Activated CD4-positive, alpha-beta T cell treated with anti-CD3 and anti-CD28 coated beads, Interleukin-2, amount 10 ng/mL, durations not matched to agents 24 days and 14 days (primary cell): ENCODE data around the gene MAN2A2. TPM values are rescaled to one million over a fixed set of nuclear protein-coding genes. Genes with fewer than 3 reads are reported as not detected.

ENCODE experiments used
- DNase-seq: peaks from one replicate; pipeline ENCODE4 v3.0.0; 2022
- H3K27ac Mint-ChIP-seq: one replicate; pipeline ENCODE4 v1.8.0; 2022; ENCODE audit warnings: mild to moderate bottlenecking, mixed read lengths
- H3K27me3 Mint-ChIP-seq: one replicate; pipeline ENCODE4 v1.8.0; 2022; ENCODE audit warnings: mixed read lengths
- H3K36me3 Mint-ChIP-seq: one replicate; pipeline ENCODE4 v1.8.0; 2022; ENCODE audit warnings: low read depth, mild to moderate bottlenecking, mixed read lengths
- H3K4me1 Mint-ChIP-seq: one replicate; pipeline ENCODE4 v1.8.0; 2021; ENCODE audit warnings: mixed read lengths
- H3K4me3 Mint-ChIP-seq: one replicate; pipeline ENCODE4 v1.8.0; 2022; ENCODE audit warnings: mild to moderate bottlenecking, moderate library complexity, mixed read lengths
- H3K9me3 Mint-ChIP-seq: one replicate; pipeline ENCODE4 v1.8.0; 2021; ENCODE audit warnings: mixed read lengths
- intact Hi-C: fragments of 100-400 bp; cut with micrococcal nuclease; formaldehyde crosslinking; loops from one replicate; pipeline ENCODE4 v1.15.1; 2023
- total RNA-seq: library from RNA; stranded (reverse); gene quantifications from 2 replicates; pipeline ENCODE4 v1.2.3, GENCODE V29; 2022

The MAN2A2 gene
- total RNA-seq = 196 and 206 TPM in 2 replicates

- Mint-ChIP-seq H3K36me3 (peaks cover 35% of the 10 kb centered on the region), H3K27me3 (no peaks in the 10 kb centered on the region), H3K27ac (peak within 1 kb of the TSS; percentile 91), H3K4me1 (peaks cover 26% of the 10 kb centered on the region), H3K4me3 (peak within 1 kb of the TSS; percentile 90), H3K9me3 (no peaks in the 10 kb centered on the region)
- intact Hi-C loops = loop anchor here (1.0 kb wide), 2 partner anchors 21 to 31 kb away; no protein-coding TSS in a partner anchor
- peak; percentile 94 for DNase-seq
Measured at GRCh38 chr15:90902840-90903732, at the start of gene MAN2A2. TSS of gene MAN2A2 (plus strand) at chr15:90903302. CDS start at chr15:90904208, 906 bp downstream.

GRCh38 chr15:90855139-90855538, 48.0 kb upstream of the MAN2A2 start:
- Mint-ChIP-seq H3K27ac (peak overlapping the region; percentile 90), H3K4me3 (peak overlapping the region; percentile 9), H3K27me3 (no peaks in the 10 kb centered on the region), H3K9me3 (peaks cover 5% of the 10 kb centered on the region), H3K4me1 (peaks cover 78% of the 10 kb centered on the region), H3K36me3 (peaks cover 20% of the 10 kb centered on the region)
- intact Hi-C loops = loop anchor here (10.0 kb wide), 1 partner anchor 450 kb away; no protein-coding TSS in a partner anchor
- no peak for DNase-seq

GRCh38 chr15:90857337-90857736, 45.8 kb upstream of the MAN2A2 start:
- intact Hi-C loops = loop anchor here (10.0 kb wide), 1 partner anchor 453 kb away; no protein-coding TSS in a partner anchor
- no peak for DNase-seq
- peak overlapping the region; percentile 87 for H3K27ac Mint-ChIP-seq
- H3K36me3 Mint-ChIP-seq = peaks cover 14% of the 10 kb centered on the region
- H3K27me3 Mint-ChIP-seq = no peaks in the 10 kb centered on the region
- peaks cover 67% of the 10 kb centered on the region for H3K4me1 Mint-ChIP-seq
- no peak overlapping the region for H3K4me3 Mint-ChIP-seq
- H3K9me3 Mint-ChIP-seq = no peaks in the 10 kb centered on the region

- H3K4me3 Mint-ChIP-seq = peak overlapping the region; percentile 13
- no peaks in the 10 kb centered on the region for H3K27me3 Mint-ChIP-seq
- no peaks in the 10 kb centered on the region for H3K9me3 Mint-ChIP-seq
- DNase-seq = no peak
- H3K27ac Mint-ChIP-seq = peak overlapping the region; percentile 87
- peaks cover 13% of the 10 kb centered on the region for H3K36me3 Mint-ChIP-seq
- intact Hi-C loops = loop anchor here (10.0 kb wide), 1 partner anchor 453 kb away; no protein-coding TSS in a partner anchor
- H3K4me1 Mint-ChIP-seq = peaks cover 67% of the 10 kb centered on the region
Measured at GRCh38 chr15:90857883-90858443, 45.1 kb upstream of the MAN2A2 start.

GRCh38 chr15:90859234-90860131, 43.6 kb upstream of the MAN2A2 start:
- no peaks in the 10 kb centered on the region for H3K27me3 Mint-ChIP-seq
- intact Hi-C loops = loop anchor here (10.0 kb wide), 1 partner anchor 455 kb away; no protein-coding TSS in a partner anchor
- no peaks in the 10 kb centered on the region for H3K9me3 Mint-ChIP-seq
- H3K27ac Mint-ChIP-seq = peak overlapping the region; percentile 88
- peaks cover 69% of the 10 kb centered on the region for H3K4me1 Mint-ChIP-seq
- H3K4me3 Mint-ChIP-seq = no peak overlapping the region
- DNase-seq = no peak
- H3K36me3 Mint-ChIP-seq = peaks cover 6% of the 10 kb centered on the region

GRCh38 chr15:90860450-90860849, 42.7 kb upstream of the MAN2A2 start:
- H3K36me3 Mint-ChIP-seq = peaks cover 2% of the 10 kb centered on the region
- no peak overlapping the region for H3K27ac Mint-ChIP-seq
- H3K4me3 Mint-ChIP-seq = no peak overlapping the region
- DNase-seq = no peak
- H3K9me3 Mint-ChIP-seq = no peaks in the 10 kb centered on the region
- H3K27me3 Mint-ChIP-seq = no peaks in the 10 kb centered on the region
- H3K4me1 Mint-ChIP-seq = peaks cover 60% of the 10 kb centered on the region
- intact Hi-C loops = no loop called here

GRCh38 chr15:90860942-90861675, 42.0 kb upstream of the MAN2A2 start:
- H3K36me3 Mint-ChIP-seq = peaks cover 2% of the 10 kb centered on the region
- H3K27me3 Mint-ChIP-seq = no peaks in the 10 kb centered on the region
- DNase-seq = no peak
- peaks cover 59% of the 10 kb centered on the region for H3K4me1 Mint-ChIP-seq
- H3K27ac Mint-ChIP-seq = no peak overlapping the region
- intact Hi-C loops = no loop called here
- H3K9me3 Mint-ChIP-seq = no peaks in the 10 kb centered on the region
- H3K4me3 Mint-ChIP-seq = no peak overlapping the region

- Mint-ChIP-seq H3K9me3 (no peaks in the 10 kb centered on the region), H3K4me3 (no peak overlapping the region), H3K36me3 (peaks cover 2% of the 10 kb centered on the region), H3K27me3 (no peaks in the 10 kb centered on the region), H3K4me1 (peaks cover 55% of the 10 kb centered on the region), H3K27ac (peak overlapping the region; percentile 9)
- DNase-seq = no peak
- intact Hi-C loops = no loop called here
Measured at GRCh38 chr15:90862487-90862886, 40.6 kb upstream of the MAN2A2 start.

GRCh38 chr15:90862964-90863778, 39.9 kb upstream of the MAN2A2 start:
- Mint-ChIP-seq H3K27ac (peak overlapping the region; percentile 83), H3K27me3 (no peaks in the 10 kb centered on the region), H3K9me3 (no peaks in the 10 kb centered on the region), H3K4me1 (peaks cover 53% of the 10 kb centered on the region), H3K4me3 (no peak overlapping the region), H3K36me3 (no peaks in the 10 kb centered on the region)
- no peak for DNase-seq
- intact Hi-C loops = no loop called here

GRCh38 chr15:90863987-90864386, 39.1 kb upstream of the MAN2A2 start:
- peak overlapping the region; percentile 83 for H3K27ac Mint-ChIP-seq
- no peaks in the 10 kb centered on the region for H3K27me3 Mint-ChIP-seq
- no peaks in the 10 kb centered on the region for H3K9me3 Mint-ChIP-seq
- no peak overlapping the region for H3K4me3 Mint-ChIP-seq
- H3K36me3 Mint-ChIP-seq = no peaks in the 10 kb centered on the region
- intact Hi-C loops = no loop called here
- peaks cover 61% of the 10 kb centered on the region for H3K4me1 Mint-ChIP-seq
- DNase-seq = no peak

GRCh38 chr15:90864507-90864906, 38.6 kb upstream of the MAN2A2 start:
- no peak for DNase-seq
- no peak overlapping the region for H3K4me3 Mint-ChIP-seq
- peaks cover 62% of the 10 kb centered on the region for H3K4me1 Mint-ChIP-seq
- H3K27me3 Mint-ChIP-seq = no peaks in the 10 kb centered on the region
- H3K27ac Mint-ChIP-seq = no peak overlapping the region
- no peaks in the 10 kb centered on the region for H3K9me3 Mint-ChIP-seq
- H3K36me3 Mint-ChIP-seq = peaks cover 1% of the 10 kb centered on the region
- intact Hi-C loops = no loop called here

- no peaks in the 10 kb centered on the region for H3K27me3 Mint-ChIP-seq
- peaks cover 66% of the 10 kb centered on the region for H3K4me1 Mint-ChIP-seq
- no peak overlapping the region for H3K4me3 Mint-ChIP-seq
- intact Hi-C loops = no loop called here
- H3K9me3 Mint-ChIP-seq = no peaks in the 10 kb centered on the region
- DNase-seq = no peak
- H3K27ac Mint-ChIP-seq = peak overlapping the region; percentile 15
- H3K36me3 Mint-ChIP-seq = peaks cover 9% of the 10 kb centered on the region
Measured at GRCh38 chr15:90865702-90866101, 37.4 kb upstream of the MAN2A2 start.
